ENCODE data around the gene SMYD3.

- TF ChIP-seq CTCF (IDR thresholded peaks at IDR 0.05; ENCODE audit: poor library complexity) (no peak), EZH2 (IDR thresholded peaks at IDR 0.05; ENCODE audit: borderline replicate concordance) (no peak), EZH2phosphoT487 (IDR thresholded peaks at IDR 0.05; ENCODE audit: low read depth, severe bottlenecking, unreplicated experiment) (no peak)
These were observed 30.3 kb downstream of the SMYD3 start for GRCh38 chr1:246476771-246477170.

Measured in hepatocyte (in vitro differentiated cells).